GM21723 (cell line): ENCODE data around the gene RNF144A.
"Not testable (repeated sequence)": the region's sequence is repeated elsewhere in the genome, so short reads cannot be mapped to it uniquely, and the experiment has no call there.

Source experiments
- ATAC-seq: cut with Tn5 transposase; IDR thresholded peaks from one replicate; pipeline ENCODE4 v1.9.1; 2021; ENCODE audit warnings: mild to moderate bottlenecking, moderate library complexity; ENCODE audit not compliant: unreplicated experiment

RNF144A gene

GRCh38 chr2:6927753-6928152, 10.5 kb downstream of the RNF144A start:
- no peak for ATAC-seq

GRCh38 chr2:6928452-6928851, 11.2 kb downstream of the RNF144A start:
- ATAC-seq = no peak

GRCh38 chr2:6929196-6929819, 12.1 kb downstream of the RNF144A start:
- no peak for ATAC-seq

GRCh38 chr2:6930923-6931647, 13.9 kb downstream of the RNF144A start:
- no peak for ATAC-seq

GRCh38 chr2:6931753-6932152, 14.5 kb downstream of the RNF144A start:
- ATAC-seq = no peak

- no peak for ATAC-seq
These were observed 15.0 kb downstream of the RNF144A start for GRCh38 chr2:6932206-6932605.

GRCh38 chr2:6932828-6933227, 15.6 kb downstream of the RNF144A start:
- no peak for ATAC-seq

- ATAC-seq = no peak
These were observed 16.7 kb downstream of the RNF144A start for GRCh38 chr2:6933911-6934310.

- ATAC-seq = no peak
These were observed 17.1 kb downstream of the RNF144A start for GRCh38 chr2:6934345-6934744.

- ATAC-seq = no peak
These were observed 17.8 kb downstream of the RNF144A start for GRCh38 chr2:6934758-6935651.

GRCh38 chr2:6935652-6936020, 18.4 kb downstream of the RNF144A start:
- ATAC-seq = not testable (repeated sequence)

- no peak for ATAC-seq
These were observed 19.9 kb downstream of the RNF144A start for GRCh38 chr2:6937157-6937556.

GRCh38 chr2:6937582-6937981, 20.4 kb downstream of the RNF144A start:
- no peak for ATAC-seq

GRCh38 chr2:6939071-6939470, 21.9 kb downstream of the RNF144A start:
- no peak for ATAC-seq

GRCh38 chr2:6940820-6941219, 23.6 kb downstream of the RNF144A start:
- ATAC-seq = no peak

- ATAC-seq = no peak
These were observed 24.3 kb downstream of the RNF144A start for GRCh38 chr2:6941299-6942046.

GRCh38 chr2:6942848-6943247, 25.6 kb downstream of the RNF144A start:
- ATAC-seq = no peak

GRCh38 chr2:6943523-6943922, 26.3 kb downstream of the RNF144A start:
- no peak for ATAC-seq

- ATAC-seq = no peak
These were observed 26.8 kb downstream of the RNF144A start for GRCh38 chr2:6943971-6944370.

- ATAC-seq = no peak
These were observed 27.3 kb downstream of the RNF144A start for GRCh38 chr2:6944555-6944954.
